GM21528 (cell line): ENCODE results near the gene GNPTG.
"Not testable (repeated sequence)": the region's sequence is repeated elsewhere in the genome, so short reads cannot be mapped to it uniquely, and the experiment has no call there.

ENCODE experiments used
- ATAC-seq: cut with Tn5 transposase; IDR thresholded peaks from one replicate; pipeline ENCODE4 v1.9.1; 2021; ENCODE audit warnings: mild to moderate bottlenecking, moderate library complexity; ENCODE audit not compliant: unreplicated experiment, low FRiP score

Gene GNPTG

GRCh38 chr16:1317479-1318267 lies 34.1 kb upstream of the GNPTG start:
- ATAC-seq: no peak

- no peak for ATAC-seq
Measured at GRCh38 chr16:1318268-1318545, 33.5 kb upstream of the GNPTG start.

GRCh38 chr16:1319041-1319440 lies 32.7 kb upstream of the GNPTG start:
- no peak for ATAC-seq

GRCh38 chr16:1320097-1320496 lies 31.6 kb upstream of the GNPTG start:
- ATAC-seq: no peak

GRCh38 chr16:1320658-1321240 lies 31.0 kb upstream of the GNPTG start:
- ATAC-seq: no peak

- no peak for ATAC-seq
Measured at GRCh38 chr16:1322407-1322806, 29.3 kb upstream of the GNPTG start.

GRCh38 chr16:1323296-1324239 lies 28.2 kb upstream of the GNPTG start:
- ATAC-seq: no peak

- no peak for ATAC-seq
Measured at GRCh38 chr16:1324286-1324826, 27.4 kb upstream of the GNPTG start.

GRCh38 chr16:1325261-1325660 lies 26.5 kb upstream of the GNPTG start:
- ATAC-seq: no peak

GRCh38 chr16:1325673-1326371 lies 25.9 kb upstream of the GNPTG start:
- no peak for ATAC-seq

GRCh38 chr16:1326391-1326790 lies 25.3 kb upstream of the GNPTG start:
- no peak for ATAC-seq

GRCh38 chr16:1326946-1327618 lies 24.6 kb upstream of the GNPTG start:
- no peak for ATAC-seq

GRCh38 chr16:1327619-1327947 lies 24.1 kb upstream of the GNPTG start:
- ATAC-seq: no peak

- not testable (repeated sequence) for ATAC-seq
Measured at GRCh38 chr16:1328136-1328535, 23.6 kb upstream of the GNPTG start.

- ATAC-seq: not testable (repeated sequence)
Measured at GRCh38 chr16:1328961-1329360, 22.8 kb upstream of the GNPTG start.

- ATAC-seq: no peak
Measured at GRCh38 chr16:1330260-1330914, 21.3 kb upstream of the GNPTG start.

- ATAC-seq: no peak
Measured at GRCh38 chr16:1330931-1331711, 20.6 kb upstream of the GNPTG start.

- ATAC-seq: no peak
Measured at GRCh38 chr16:1331712-1332617, 19.8 kb upstream of the GNPTG start.
